ENCODE data around the gene PPBP.

- TF ChIP-seq POLR2A (IDR thresholded peaks at IDR 0.05) (no peak), CTCF (IDR thresholded peaks at IDR 0.05) (no peak)
Measured at GRCh38 chr4:74012130-74012529, 24.1 kb upstream of the PPBP start.

Data from body of pancreas (tissue), 4 donors.